Measurements from ENCODE around the gene OGDH.

OGDH gene

DNA sequence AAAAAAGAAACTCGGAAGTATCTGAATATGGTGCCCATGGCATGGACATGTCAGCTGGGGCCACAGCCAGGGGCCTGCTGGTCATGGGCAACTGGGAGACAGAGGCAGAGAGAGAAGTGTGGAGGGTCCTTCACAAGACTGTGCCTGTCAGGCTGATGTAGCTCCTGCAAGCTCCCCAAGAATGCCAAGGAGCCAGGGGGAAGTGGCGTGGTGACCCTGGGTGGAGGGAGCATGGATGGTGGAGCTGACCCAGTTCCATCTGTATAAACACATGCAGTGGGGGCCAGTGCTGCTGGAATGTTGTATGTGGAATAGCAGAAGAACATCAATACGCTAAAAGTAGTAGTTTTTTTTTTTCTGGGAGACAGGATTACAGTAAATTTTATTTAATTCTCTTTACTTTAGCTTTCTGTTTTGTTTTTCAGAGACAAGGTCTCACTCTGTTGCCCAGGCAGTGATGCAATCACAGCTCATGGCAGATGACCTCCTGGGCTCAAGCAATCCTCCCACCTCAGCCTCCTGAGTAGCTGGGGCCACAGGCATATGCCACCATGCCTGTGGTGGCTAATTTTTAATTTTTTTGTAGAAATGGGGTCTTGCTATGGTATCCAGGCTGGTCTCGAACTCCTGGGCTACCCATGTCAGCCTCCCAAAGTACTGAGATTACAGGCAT, 131.8 kb downstream of the OGDH start:
- Histone ChIP-seq H3F3A (ENCODE audit: insufficient read depth, low read length) (no peaks in the 10 kb centered on the region), H3K79me2 (ENCODE audit: insufficient read depth, low read length) (no peaks in the 10 kb centered on the region), H3K4me3 (ENCODE audit: low read depth, low read length, poor library complexity, severe bottlenecking) (no peak overlapping the region), H3K4me1 (ENCODE audit: insufficient read depth, low read length, severe bottlenecking) (no peaks in the 10 kb centered on the region), H3K9ac (ENCODE audit: low read length) (no peak overlapping the region), H3K9me2 (ENCODE audit: low read depth, low read length) (no peaks in the 10 kb centered on the region), H2AFZ (ENCODE audit: low read length) (no peak overlapping the region), H3K36me3 (ENCODE audit: insufficient read depth, low read length) (no peaks in the 10 kb centered on the region), H3K27me3 (ENCODE audit: insufficient read depth, low read length) (0 out of 2 replicates have a peak, but pooled peaks cover 5% of the 10 kb centered on the region), H3K27ac (ENCODE audit: low read depth, low read length, poor library complexity, severe bottlenecking) (no peak overlapping the region), H3K4me2 (ENCODE audit: low read length) (no peak overlapping the region), H3K9me3 (ENCODE audit: low read length) (no peaks in the 10 kb centered on the region), H4K20me1 (ENCODE audit: insufficient read depth, low read length) (no peaks in the 10 kb centered on the region)
- TF ChIP-seq EZH2 (IDR thresholded peaks at IDR 0.05; ENCODE audit: borderline replicate concordance, low read length): no peak
- TF ChIP-seq, protein P1, sequence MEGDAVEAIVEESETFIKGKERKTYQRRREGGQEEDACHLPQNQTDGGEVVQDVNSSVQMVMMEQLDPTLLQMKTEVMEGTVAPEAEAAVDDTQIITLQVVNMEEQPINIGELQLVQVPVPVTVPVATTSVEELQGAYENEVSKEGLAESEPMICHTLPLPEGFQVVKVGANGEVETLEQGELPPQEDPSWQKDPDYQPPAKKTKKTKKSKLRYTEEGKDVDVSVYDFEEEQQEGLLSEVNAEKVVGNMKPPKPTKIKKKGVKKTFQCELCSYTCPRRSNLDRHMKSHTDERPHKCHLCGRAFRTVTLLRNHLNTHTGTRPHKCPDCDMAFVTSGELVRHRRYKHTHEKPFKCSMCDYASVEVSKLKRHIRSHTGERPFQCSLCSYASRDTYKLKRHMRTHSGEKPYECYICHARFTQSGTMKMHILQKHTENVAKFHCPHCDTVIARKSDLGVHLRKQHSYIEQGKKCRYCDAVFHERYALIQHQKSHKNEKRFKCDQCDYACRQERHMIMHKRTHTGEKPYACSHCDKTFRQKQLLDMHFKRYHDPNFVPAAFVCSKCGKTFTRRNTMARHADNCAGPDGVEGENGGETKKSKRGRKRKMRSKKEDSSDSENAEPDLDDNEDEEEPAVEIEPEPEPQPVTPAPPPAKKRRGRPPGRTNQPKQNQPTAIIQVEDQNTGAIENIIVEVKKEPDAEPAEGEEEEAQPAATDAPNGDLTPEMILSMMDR (IDR thresholded peaks at IDR 0.05; ENCODE audit: low read length): no peak

DNA sequence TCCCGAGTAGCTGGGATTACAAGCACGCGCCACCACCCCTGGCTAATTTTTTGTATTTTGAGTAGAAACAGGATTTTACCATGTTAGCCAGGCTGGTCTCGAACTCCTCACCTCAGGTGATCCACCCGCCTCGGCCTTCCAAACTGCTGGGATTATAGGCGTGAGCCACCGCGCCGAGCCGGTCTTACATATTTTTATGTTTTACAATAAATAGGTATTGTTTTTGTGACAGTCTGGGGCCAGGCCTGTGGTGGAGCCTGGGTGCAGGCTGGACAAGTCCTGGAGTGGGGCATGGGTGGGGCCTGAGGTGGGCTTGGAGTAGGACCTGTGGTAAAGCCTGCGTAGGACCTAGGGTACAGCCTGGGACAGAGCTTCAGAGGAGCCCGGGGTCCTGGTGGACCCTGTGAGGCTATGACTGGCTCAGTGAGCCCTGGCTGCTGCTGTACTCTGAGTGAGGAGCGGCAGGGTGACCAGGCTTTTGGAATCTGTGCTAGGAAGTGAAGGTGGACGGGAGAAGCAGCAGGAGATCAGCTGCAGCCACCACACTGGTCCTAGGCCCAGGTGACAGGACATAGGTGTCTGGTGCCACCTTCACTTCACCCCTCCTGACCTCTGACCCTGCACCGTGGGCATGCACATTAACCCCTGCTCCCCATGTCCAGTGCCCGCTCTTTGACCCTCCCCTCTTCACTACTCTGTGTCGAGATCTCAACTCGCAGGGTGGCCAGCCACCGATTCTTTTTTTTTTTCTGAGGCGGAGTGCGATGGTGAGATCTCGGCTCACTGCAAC, 132.6 kb downstream of the OGDH start:
- Histone ChIP-seq H4K20me1 (ENCODE audit: insufficient read depth, low read length) (no peaks in the 10 kb centered on the region), H3K27ac (ENCODE audit: low read depth, low read length, poor library complexity, severe bottlenecking) (no peak overlapping the region), H2AFZ (ENCODE audit: low read length) (no peak overlapping the region), H3K36me3 (ENCODE audit: insufficient read depth, low read length) (no peaks in the 10 kb centered on the region), H3K9me3 (ENCODE audit: low read length) (no peaks in the 10 kb centered on the region), H3K79me2 (ENCODE audit: insufficient read depth, low read length) (no peaks in the 10 kb centered on the region), H3K9me2 (ENCODE audit: low read depth, low read length) (no peaks in the 10 kb centered on the region), H3F3A (ENCODE audit: insufficient read depth, low read length) (no peaks in the 10 kb centered on the region), H3K4me3 (ENCODE audit: low read depth, low read length, poor library complexity, severe bottlenecking) (no peak overlapping the region), H3K9ac (ENCODE audit: low read length) (no peak overlapping the region), H3K4me2 (ENCODE audit: low read length) (no peak overlapping the region), H3K4me1 (ENCODE audit: insufficient read depth, low read length, severe bottlenecking) (no peaks in the 10 kb centered on the region), H3K27me3 (ENCODE audit: insufficient read depth, low read length) (0 out of 2 replicates have a peak, but pooled peaks cover 5% of the 10 kb centered on the region)
- TF ChIP-seq, protein P1 (IDR thresholded peaks at IDR 0.05; ENCODE audit: low read length): no peak
- no peak for TF ChIP-seq EZH2 (IDR thresholded peaks at IDR 0.05; ENCODE audit: borderline replicate concordance, low read length)

DNA sequence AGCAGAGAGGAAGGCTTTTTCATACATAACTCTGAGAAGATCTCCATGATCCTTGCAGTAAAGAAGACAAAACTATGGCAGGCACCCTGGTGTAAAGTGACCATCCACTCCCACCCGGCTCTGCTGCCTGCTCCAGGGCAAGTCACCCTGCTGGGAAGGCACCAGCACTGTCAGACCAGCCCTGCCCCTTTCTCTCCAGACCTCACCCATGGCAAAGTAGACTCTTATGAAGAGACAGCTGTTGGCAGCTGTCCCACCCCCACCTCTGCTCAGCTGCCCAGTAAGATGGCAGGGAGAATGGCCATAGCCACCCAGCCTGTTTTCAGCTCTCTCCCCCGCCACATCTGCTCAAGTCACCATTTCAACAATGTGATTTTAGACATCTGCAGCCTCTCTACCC, 133.6 kb downstream of the OGDH start:
- Histone ChIP-seq H3K9ac (ENCODE audit: low read length) (no peak overlapping the region), H3K36me3 (ENCODE audit: insufficient read depth, low read length) (no peaks in the 10 kb centered on the region), H3K4me1 (ENCODE audit: insufficient read depth, low read length, severe bottlenecking) (no peaks in the 10 kb centered on the region), H4K20me1 (ENCODE audit: insufficient read depth, low read length) (no peaks in the 10 kb centered on the region), H3K27me3 (ENCODE audit: insufficient read depth, low read length) (0 out of 2 replicates have a peak, but pooled peaks cover 5% of the 10 kb centered on the region), H3F3A (ENCODE audit: insufficient read depth, low read length) (0 out of 2 replicates have a peak, but pooled peaks cover 4% of the 10 kb centered on the region), H3K4me2 (ENCODE audit: low read length) (no peak overlapping the region), H3K9me3 (ENCODE audit: low read length) (no peaks in the 10 kb centered on the region), H3K79me2 (ENCODE audit: insufficient read depth, low read length) (no peaks in the 10 kb centered on the region), H3K9me2 (ENCODE audit: low read depth, low read length) (no peaks in the 10 kb centered on the region), H3K27ac (ENCODE audit: low read depth, low read length, poor library complexity, severe bottlenecking) (no peak overlapping the region), H3K4me3 (ENCODE audit: low read depth, low read length, poor library complexity, severe bottlenecking) (no peak overlapping the region), H2AFZ (ENCODE audit: low read length) (no peak overlapping the region)
- TF ChIP-seq EZH2 (IDR thresholded peaks at IDR 0.05; ENCODE audit: borderline replicate concordance, low read length): no peak
- TF ChIP-seq, protein P1 (IDR thresholded peaks at IDR 0.05; ENCODE audit: low read length): no peak

All from OCI-LY1 (cell line).